Coronary artery (tissue), 2 donors: ENCODE results near the gene MALRD1.

Source experiments
- DNase-seq: peaks from one replicate; pipeline ENCODE4 v3.0.0-alpha.2; 2017; ENCODE audit warnings: low spot score
- H3K27ac ChIP-seq, 2 donors: fragments of 200-600 bp; sonication (generic); one replicate each; pipeline ENCODE4 v1.5.1; 2016 to 2019
- H3K4me3 ChIP-seq: fragments of 200-600 bp; sonication (generic); 2 replicates; pipeline ENCODE4 v1.5.1; 2016; ENCODE audit warnings: mild to moderate bottlenecking, moderate library complexity
- TF ChIP-seq, protein P1 (sequence below): fragments of 200-600 bp; sonication (generic); IDR thresholded peaks from one replicate; pipeline ENCODE4 v1.5.1; 2019; ENCODE audit warnings: antibody characterized with exemption

Gene MALRD1

DNA sequence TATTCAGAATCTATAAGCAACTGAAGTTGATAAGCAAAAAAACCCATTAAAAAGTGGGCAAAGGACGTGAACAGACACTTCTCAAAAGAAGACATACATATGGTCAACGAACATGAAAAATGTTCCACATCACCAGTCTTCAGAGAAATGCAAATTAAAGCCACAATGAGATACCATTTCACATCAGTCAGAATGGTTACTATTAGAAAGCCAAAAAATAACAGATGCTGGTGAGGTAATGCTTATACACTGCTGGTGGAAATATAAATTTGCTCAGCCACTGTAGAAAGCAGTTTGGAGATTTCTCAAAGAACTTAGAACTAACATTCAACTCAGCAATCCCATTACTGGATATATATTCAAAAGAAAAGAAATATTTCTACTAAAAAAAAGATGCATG, 434.8 kb downstream of the MALRD1 start:
- Histone ChIP-seq H3K27ac (no peak overlapping the region), H3K4me3 (no peak overlapping the region)
- no peak for DNase-seq

DNA sequence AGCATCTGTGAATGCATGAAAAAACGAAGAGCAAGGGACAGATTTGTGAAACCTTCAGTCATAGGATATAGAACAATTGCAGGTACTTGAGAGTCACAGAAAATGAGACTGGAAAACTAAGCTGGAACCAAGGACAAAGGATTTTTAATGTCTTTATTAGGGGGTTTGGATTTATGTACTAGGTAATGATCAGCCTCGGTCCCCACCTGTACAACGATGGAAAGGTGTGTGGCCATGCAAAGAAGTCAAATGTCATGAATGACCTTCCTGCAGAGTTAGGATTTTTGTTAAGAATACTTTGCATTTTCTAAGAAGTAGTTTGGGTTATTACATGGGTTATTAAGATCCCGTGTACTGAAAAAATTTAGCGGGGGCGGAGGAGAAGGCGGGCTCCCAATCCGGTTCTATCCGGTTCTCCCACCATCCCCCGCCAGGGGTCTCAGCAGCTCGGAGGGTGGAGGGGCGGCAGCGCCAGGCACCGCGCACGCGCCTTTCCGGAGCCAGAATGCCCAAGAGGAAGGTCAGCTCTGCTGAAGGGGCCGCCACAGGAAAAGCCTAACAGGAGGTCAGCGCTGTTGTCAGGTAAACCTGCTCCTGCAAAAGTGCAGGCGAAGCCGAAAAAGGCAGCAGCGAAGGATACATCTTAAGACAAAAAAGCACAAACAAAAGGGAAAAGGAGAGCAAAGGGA, 440.1 kb downstream of the MALRD1 start:
- Histone ChIP-seq H3K4me3 (peak overlapping the region; percentile 64), H3K27ac (peak overlapping the region in 1 of 2 donors; percentile 28)
- TF ChIP-seq, protein P1, sequence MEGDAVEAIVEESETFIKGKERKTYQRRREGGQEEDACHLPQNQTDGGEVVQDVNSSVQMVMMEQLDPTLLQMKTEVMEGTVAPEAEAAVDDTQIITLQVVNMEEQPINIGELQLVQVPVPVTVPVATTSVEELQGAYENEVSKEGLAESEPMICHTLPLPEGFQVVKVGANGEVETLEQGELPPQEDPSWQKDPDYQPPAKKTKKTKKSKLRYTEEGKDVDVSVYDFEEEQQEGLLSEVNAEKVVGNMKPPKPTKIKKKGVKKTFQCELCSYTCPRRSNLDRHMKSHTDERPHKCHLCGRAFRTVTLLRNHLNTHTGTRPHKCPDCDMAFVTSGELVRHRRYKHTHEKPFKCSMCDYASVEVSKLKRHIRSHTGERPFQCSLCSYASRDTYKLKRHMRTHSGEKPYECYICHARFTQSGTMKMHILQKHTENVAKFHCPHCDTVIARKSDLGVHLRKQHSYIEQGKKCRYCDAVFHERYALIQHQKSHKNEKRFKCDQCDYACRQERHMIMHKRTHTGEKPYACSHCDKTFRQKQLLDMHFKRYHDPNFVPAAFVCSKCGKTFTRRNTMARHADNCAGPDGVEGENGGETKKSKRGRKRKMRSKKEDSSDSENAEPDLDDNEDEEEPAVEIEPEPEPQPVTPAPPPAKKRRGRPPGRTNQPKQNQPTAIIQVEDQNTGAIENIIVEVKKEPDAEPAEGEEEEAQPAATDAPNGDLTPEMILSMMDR = no peak
- peak; percentile 76 for DNase-seq

More for the DNA sequence above, 434.8 kb downstream of the MALRD1 start:
- TF ChIP-seq, protein P1 = no peak

DNA sequence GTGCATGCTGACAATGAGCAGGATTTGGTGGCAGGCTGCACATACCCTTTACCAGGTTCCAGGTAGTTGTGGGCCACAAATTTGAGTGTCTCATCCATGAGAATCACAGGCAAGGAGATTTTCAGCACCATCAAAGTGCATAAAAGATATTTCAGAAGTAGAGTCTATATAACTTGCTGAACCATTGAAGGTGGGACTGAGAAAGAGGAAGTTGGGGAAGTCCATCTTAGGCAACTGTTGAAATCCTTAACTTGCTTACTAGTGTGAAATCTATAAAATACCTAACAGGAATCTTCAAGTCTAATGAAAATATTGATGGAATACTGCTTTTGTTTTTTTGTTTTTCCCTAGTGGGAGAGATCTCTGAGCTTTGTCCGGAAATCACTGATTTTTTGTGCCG, 442.6 kb downstream of the MALRD1 start:
- no peak overlapping the region for H3K4me3 ChIP-seq
- no peak for DNase-seq
- no peak overlapping the region for H3K27ac ChIP-seq
- TF ChIP-seq, protein P1 = no peak

DNA sequence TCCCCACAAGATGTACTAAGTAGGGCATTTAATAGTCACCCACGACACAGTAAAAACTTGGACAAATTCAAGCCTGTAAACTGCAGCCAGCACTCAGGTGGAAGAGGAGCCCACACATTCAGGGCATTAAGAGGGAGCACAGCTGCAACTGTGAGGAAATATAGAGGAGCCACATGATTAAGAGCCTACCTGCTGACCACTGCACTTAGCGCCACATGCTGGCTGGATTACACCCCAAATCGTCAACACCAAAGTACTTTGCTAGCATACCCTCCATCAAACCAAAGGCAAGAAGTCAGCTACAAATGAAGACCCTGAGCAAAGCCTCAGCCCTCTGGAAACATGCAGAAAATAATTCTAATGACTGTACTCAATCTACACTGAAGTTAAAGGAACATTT, 445.3 kb downstream of the MALRD1 start:
- TF ChIP-seq, protein P1 = no peak
- no peak overlapping the region for H3K27ac ChIP-seq
- DNase-seq = no peak
- H3K4me3 ChIP-seq = no peak overlapping the region

DNA sequence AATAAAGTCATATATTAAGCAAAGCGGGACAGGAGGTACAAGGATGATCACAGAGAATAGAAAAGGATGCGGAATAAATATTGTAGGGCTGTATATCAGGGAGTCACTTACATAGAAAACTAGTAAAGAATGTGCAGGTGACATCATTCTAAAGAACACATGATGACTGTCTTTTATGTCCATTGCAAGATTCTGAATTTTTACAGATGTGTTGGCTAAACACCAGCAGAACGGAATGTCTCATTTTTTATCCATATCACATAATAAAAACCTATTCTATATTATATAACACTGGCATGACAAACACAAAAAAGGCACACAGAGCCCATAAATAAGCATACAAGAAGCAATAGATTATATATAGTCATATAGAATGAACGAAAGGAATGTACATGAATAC, 448.4 kb downstream of the MALRD1 start:
- H3K27ac ChIP-seq = no peak overlapping the region
- DNase-seq = no peak
- TF ChIP-seq, protein P1 = no peak
- H3K4me3 ChIP-seq = no peak overlapping the region

DNA sequence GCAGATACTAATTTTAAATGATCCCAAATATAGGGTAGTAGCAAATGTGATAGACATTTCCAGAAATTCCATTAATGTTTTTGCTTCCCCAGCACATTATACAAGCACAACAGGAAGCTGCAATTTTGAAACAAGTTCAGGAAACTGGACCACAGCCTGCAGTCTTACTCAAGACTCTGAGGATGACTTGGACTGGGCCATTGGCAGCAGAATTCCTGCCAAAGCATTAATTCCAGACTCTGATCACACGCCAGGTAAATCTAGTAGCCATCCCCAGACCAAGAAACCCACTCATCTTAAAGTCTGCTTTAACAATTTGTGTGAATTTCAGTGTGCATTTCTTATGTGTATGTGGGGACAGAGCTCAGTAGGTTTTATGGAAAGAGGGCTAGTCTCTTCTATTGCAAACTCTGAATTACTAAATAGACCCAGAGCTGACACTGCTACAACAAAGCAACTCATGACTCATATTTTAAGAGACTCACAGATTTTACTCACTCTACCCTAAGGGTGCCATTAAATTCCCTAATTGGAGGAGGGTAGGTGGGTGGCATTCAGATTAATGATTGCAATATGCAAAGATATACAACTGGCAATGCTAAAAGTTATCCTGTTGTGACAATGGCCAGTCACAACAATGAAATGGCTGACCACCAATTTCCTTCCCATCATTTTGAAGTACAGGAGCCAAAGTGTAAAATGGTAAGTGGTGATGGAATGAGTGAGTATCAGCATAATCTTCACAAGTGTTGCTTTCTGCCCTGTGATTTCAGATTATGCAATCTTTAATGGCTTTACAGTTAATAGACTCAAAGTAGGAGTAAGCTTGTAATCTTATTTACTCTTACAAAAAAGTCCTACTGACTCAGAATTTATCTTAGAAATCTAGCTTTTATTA, 450.0 kb downstream of the MALRD1 start:
- Histone ChIP-seq H3K4me3 (no peak overlapping the region), H3K27ac (peak overlapping the region in 1 of 2 donors; percentile 30)
- TF ChIP-seq, protein P1 = no peak
- DNase-seq = no peak
